ENCODE measurements around the gene CBX3.
"Not testable (repeated sequence)": the region's sequence is repeated elsewhere in the genome, so short reads cannot be mapped to it uniquely, and the experiment has no call there.

The CBX3 gene

GRCh38 chr7:26191233-26191973 is 10.1 kb upstream of the CBX3 start:
- H3K9me3 ChIP-seq (ENCODE audit: control insufficient read depth, low read length), result no peaks in the 10 kb centered on the region
- H3K4me1 ChIP-seq (ENCODE audit: control insufficient read depth, insufficient read depth, low read length), result peaks cover 58% of the 10 kb centered on the region
- H3K27me3 ChIP-seq (replicated peaks; ENCODE audit: control insufficient read depth, insufficient read depth, low read length), result no peaks in the 10 kb centered on the region
- H3K9ac ChIP-seq (ENCODE audit: low read length), result no peak overlapping the region
- H3K4me3 ChIP-seq (ENCODE audit: low read length), result no peak overlapping the region
- no peak for DNase-seq (ENCODE audit: low read depth)
- H3K36me3 ChIP-seq (ENCODE audit: control insufficient read depth, insufficient read depth, low read length, severe bottlenecking), result peaks cover 96% of the 10 kb centered on the region

GRCh38 chr7:26191974-26192479 is 9.5 kb upstream of the CBX3 start:
- DNase-seq (ENCODE audit: low read depth), result no peak
- H3K36me3 ChIP-seq (ENCODE audit: control insufficient read depth, insufficient read depth, low read length, severe bottlenecking), result peaks cover 99% of the 10 kb centered on the region
- H3K9me3 ChIP-seq (ENCODE audit: control insufficient read depth, low read length), result no peaks in the 10 kb centered on the region

GRCh38 chr7:26192485-26193087 is 9.0 kb upstream of the CBX3 start:
- Histone ChIP-seq H3K4me3 (ENCODE audit: low read length) (no peak overlapping the region), H3K9ac (ENCODE audit: low read length) (no peak overlapping the region), H3K27me3 (replicated peaks; ENCODE audit: control insufficient read depth, insufficient read depth, low read length) (no peaks in the 10 kb centered on the region), H3K9me3 (ENCODE audit: control insufficient read depth, low read length) (no peaks in the 10 kb centered on the region), H3K36me3 (ENCODE audit: control insufficient read depth, insufficient read depth, low read length, severe bottlenecking) (peaks cover 100% of the 10 kb centered on the region), H3K4me1 (ENCODE audit: control insufficient read depth, insufficient read depth, low read length) (peaks cover 58% of the 10 kb centered on the region)
- no peak for DNase-seq (ENCODE audit: low read depth)

More at GRCh38 chr7:26191974-26192479, 9.5 kb upstream of the CBX3 start:
- Histone ChIP-seq H3K27me3 (replicated peaks; ENCODE audit: control insufficient read depth, insufficient read depth, low read length) (no peaks in the 10 kb centered on the region), H3K4me1 (ENCODE audit: control insufficient read depth, insufficient read depth, low read length) (peaks cover 58% of the 10 kb centered on the region), H3K9ac (ENCODE audit: low read length) (no peak overlapping the region), H3K4me3 (ENCODE audit: low read length) (no peak overlapping the region)

GRCh38 chr7:26193432-26194207 is 7.9 kb upstream of the CBX3 start:
- Histone ChIP-seq H3K9me3 (ENCODE audit: control insufficient read depth, low read length) (no peaks in the 10 kb centered on the region), H3K36me3 (ENCODE audit: control insufficient read depth, insufficient read depth, low read length, severe bottlenecking) (peaks cover 91% of the 10 kb centered on the region), H3K4me3 (ENCODE audit: low read length) (no peak overlapping the region), H3K4me1 (ENCODE audit: control insufficient read depth, insufficient read depth, low read length) (peaks cover 52% of the 10 kb centered on the region), H3K27me3 (replicated peaks; ENCODE audit: control insufficient read depth, insufficient read depth, low read length) (no peaks in the 10 kb centered on the region), H3K9ac (ENCODE audit: low read length) (peak overlapping the region; percentile 20)
- no peak for DNase-seq (ENCODE audit: low read depth)

- H3K9me3 ChIP-seq (ENCODE audit: control insufficient read depth, low read length); H3K9ac ChIP-seq (ENCODE audit: low read length); H3K27me3 ChIP-seq (replicated peaks; ENCODE audit: control insufficient read depth, insufficient read depth, low read length); H3K4me3 ChIP-seq (ENCODE audit: low read length); DNase-seq (ENCODE audit: low read depth): not testable (repeated sequence)
- Histone ChIP-seq H3K4me1 (ENCODE audit: control insufficient read depth, insufficient read depth, low read length) (peaks cover 48% of the 10 kb centered on the region), H3K36me3 (ENCODE audit: control insufficient read depth, insufficient read depth, low read length, severe bottlenecking) (peaks cover 80% of the 10 kb centered on the region)
Observed at GRCh38 chr7:26194764-26195163, 6.8 kb upstream of the CBX3 start.

- Histone ChIP-seq H3K36me3 (ENCODE audit: control insufficient read depth, insufficient read depth, low read length, severe bottlenecking) (peaks cover 75% of the 10 kb centered on the region), H3K9ac (ENCODE audit: low read length) (peak overlapping the region; percentile 100), H3K27me3 (replicated peaks; ENCODE audit: control insufficient read depth, insufficient read depth, low read length) (no peaks in the 10 kb centered on the region), H3K4me1 (ENCODE audit: control insufficient read depth, insufficient read depth, low read length) (peaks cover 48% of the 10 kb centered on the region), H3K4me3 (ENCODE audit: low read length) (peak overlapping the region; percentile 24), H3K9me3 (ENCODE audit: control insufficient read depth, low read length) (no peaks in the 10 kb centered on the region)
- no peak for DNase-seq (ENCODE audit: low read depth)
Observed at GRCh38 chr7:26195182-26195581, 6.4 kb upstream of the CBX3 start.

GRCh38 chr7:26195867-26196657 is 5.5 kb upstream of the CBX3 start:
- H3K36me3 ChIP-seq (ENCODE audit: control insufficient read depth, insufficient read depth, low read length, severe bottlenecking), result peaks cover 67% of the 10 kb centered on the region
- H3K27me3 ChIP-seq (replicated peaks; ENCODE audit: control insufficient read depth, insufficient read depth, low read length), result no peaks in the 10 kb centered on the region
- no peak for DNase-seq (ENCODE audit: low read depth)
- peak overlapping the region; percentile 100 for H3K9ac ChIP-seq (ENCODE audit: low read length)
- H3K4me1 ChIP-seq (ENCODE audit: control insufficient read depth, insufficient read depth, low read length), result peaks cover 43% of the 10 kb centered on the region
- no peaks in the 10 kb centered on the region for H3K9me3 ChIP-seq (ENCODE audit: control insufficient read depth, low read length)
- peak overlapping the region; percentile 99 for H3K4me3 ChIP-seq (ENCODE audit: low read length)

GRCh38 chr7:26197153-26198115 is 4.1 kb upstream of the CBX3 start:
- no peaks in the 10 kb centered on the region for H3K27me3 ChIP-seq (replicated peaks; ENCODE audit: control insufficient read depth, insufficient read depth, low read length)
- H3K36me3 ChIP-seq (ENCODE audit: control insufficient read depth, insufficient read depth, low read length, severe bottlenecking), result peaks cover 53% of the 10 kb centered on the region
- peak overlapping the region; percentile 99 for H3K4me3 ChIP-seq (ENCODE audit: low read length)
- H3K4me1 ChIP-seq (ENCODE audit: control insufficient read depth, insufficient read depth, low read length), result peaks cover 43% of the 10 kb centered on the region
- DNase-seq (ENCODE audit: low read depth), result no peak
- peak overlapping the region; percentile 100 for H3K9ac ChIP-seq (ENCODE audit: low read length)
- H3K9me3 ChIP-seq (ENCODE audit: control insufficient read depth, low read length), result no peaks in the 10 kb centered on the region

- H3K4me1 ChIP-seq (ENCODE audit: control insufficient read depth, insufficient read depth, low read length), result peaks cover 37% of the 10 kb centered on the region
- H3K27me3 ChIP-seq (replicated peaks; ENCODE audit: control insufficient read depth, insufficient read depth, low read length), result no peaks in the 10 kb centered on the region
- H3K36me3 ChIP-seq (ENCODE audit: control insufficient read depth, insufficient read depth, low read length, severe bottlenecking), result peaks cover 45% of the 10 kb centered on the region
- no peaks in the 10 kb centered on the region for H3K9me3 ChIP-seq (ENCODE audit: control insufficient read depth, low read length)
- peak overlapping the region; percentile 100 for H3K9ac ChIP-seq (ENCODE audit: low read length)
- peak overlapping the region; percentile 99 for H3K4me3 ChIP-seq (ENCODE audit: low read length)
- DNase-seq (ENCODE audit: low read depth), result peak; percentile 83
Observed at GRCh38 chr7:26198133-26198780, 3.3 kb upstream of the CBX3 start.
